Neural crest cell (in vitro differentiated cells): ENCODE data around the gene RBBP8NL. TPM values are rescaled to one million over a fixed set of nuclear protein-coding genes. Genes with fewer than 3 reads are reported as not detected.

ENCODE experiments used
- DNase-seq: peaks from one replicate; pipeline ENCODE4 v3.0.0; 2021; ENCODE audit warnings: low read depth, mixed read lengths, low spot score
- H3K27ac Mint-ChIP-seq: one replicate; pipeline ENCODE4 v1.8.0; 2021; ENCODE audit warnings: mild to moderate bottlenecking, mixed read lengths; ENCODE audit not compliant: unreplicated experiment
- H3K27me3 Mint-ChIP-seq: 2 replicates; pipeline ENCODE4 v1.8.0; 2021; ENCODE audit warnings: low read depth, mild to moderate bottlenecking, mixed read lengths
- H3K36me3 Mint-ChIP-seq: 2 replicates; pipeline ENCODE4 v1.8.0; 2021; ENCODE audit warnings: low read depth, mild to moderate bottlenecking, mixed read lengths
- H3K4me1 Mint-ChIP-seq: 2 replicates; pipeline ENCODE4 v1.8.0; 2021; ENCODE audit warnings: mixed read lengths
- H3K4me3 Mint-ChIP-seq: one replicate; pipeline ENCODE4 v1.8.0; 2021; ENCODE audit warnings: mild to moderate bottlenecking, mixed read lengths
- H3K9me3 Mint-ChIP-seq: 2 replicates; pipeline ENCODE4 v1.8.0; 2021; ENCODE audit warnings: mixed read lengths
- CTCF ChIP-seq: fragments of 200-600 bp; sonication (generic); conservative IDR thresholded peaks from 2 replicates; pipeline ENCODE4 v1.5.0; 2021; ENCODE audit warnings: antibody characterized with exemption, mild to moderate bottlenecking
- total RNA-seq: library from RNA; stranded (reverse); gene quantifications from 2 replicates; pipeline ENCODE4 v1.2.1, GENCODE V29; 2021

The RBBP8NL gene
- total RNA-seq, 1 donor from 2014 or later: not detected

- H3K27ac Mint-ChIP-seq: no peak overlapping the region
- DNase-seq: no peak
- no peaks in the 10 kb centered on the region for H3K9me3 Mint-ChIP-seq
- H3K4me1 Mint-ChIP-seq: peaks cover 8% of the 10 kb centered on the region
- TF ChIP-seq CTCF: no peak
- H3K27me3 Mint-ChIP-seq: peaks cover 73% of the 10 kb centered on the region
- no peaks in the 10 kb centered on the region for H3K36me3 Mint-ChIP-seq
- H3K4me3 Mint-ChIP-seq: peak overlapping the region; percentile 34
These were observed 47.3 kb upstream of the RBBP8NL start for GRCh38 chr20:62474604-62475026.

GRCh38 chr20:62473717-62474603 is 46.6 kb upstream of the RBBP8NL start:
- H3K4me3 Mint-ChIP-seq: peak overlapping the region; percentile 57
- H3K36me3 Mint-ChIP-seq: no peaks in the 10 kb centered on the region
- no peaks in the 10 kb centered on the region for H3K9me3 Mint-ChIP-seq
- H3K27ac Mint-ChIP-seq: no peak overlapping the region
- peaks cover 11% of the 10 kb centered on the region for H3K4me1 Mint-ChIP-seq
- no peak for DNase-seq
- H3K27me3 Mint-ChIP-seq: peaks cover 73% of the 10 kb centered on the region
- TF ChIP-seq CTCF: peak; percentile 17

GRCh38 chr20:62472941-62473585 is 45.7 kb upstream of the RBBP8NL start:
- no peaks in the 10 kb centered on the region for H3K36me3 Mint-ChIP-seq
- no peak for TF ChIP-seq CTCF
- H3K4me3 Mint-ChIP-seq: no peak overlapping the region
- H3K9me3 Mint-ChIP-seq: no peaks in the 10 kb centered on the region
- peaks cover 64% of the 10 kb centered on the region for H3K27me3 Mint-ChIP-seq
- H3K27ac Mint-ChIP-seq: no peak overlapping the region
- H3K4me1 Mint-ChIP-seq: peaks cover 11% of the 10 kb centered on the region
- DNase-seq: no peak

GRCh38 chr20:62472138-62472940 is 45.0 kb upstream of the RBBP8NL start:
- Mint-ChIP-seq H3K4me3 (no peak overlapping the region), H3K9me3 (no peaks in the 10 kb centered on the region), H3K27ac (no peak overlapping the region)

More at GRCh38 chr20:62472138-62472940, 45.0 kb upstream of the RBBP8NL start:
- DNase-seq: no peak
- peaks cover 56% of the 10 kb centered on the region for H3K27me3 Mint-ChIP-seq
- no peak for TF ChIP-seq CTCF
- peaks cover 11% of the 10 kb centered on the region for H3K4me1 Mint-ChIP-seq
- H3K36me3 Mint-ChIP-seq: no peaks in the 10 kb centered on the region
